Activated naive CD4-positive, alpha-beta T cell treated with anti-CD3 and anti-CD28 coated beads for 36 hours (primary cell): ENCODE results near the gene MPHOSPH6. TPM values are rescaled to one million over a fixed set of nuclear protein-coding genes. Genes with fewer than 3 reads are reported as not detected.

Experiments used
- CTCF ChIA-PET: fragments of 350-600 bp; sonication (Branson Sonifier 250); formaldehyde crosslinking; loops from one replicate; lab custom pipeline; 2021; ENCODE audit warnings: antibody characterized with exemption; lab: Charles Lee
- DNase-seq: peaks from one replicate; pipeline ENCODE4 v3.0.0-alpha.2; 2020
- H3K27ac Mint-ChIP-seq: one replicate; pipeline ENCODE4 v1.8.0; 2021; ENCODE audit warnings: mild to moderate bottlenecking, mixed read lengths
- H3K27me3 Mint-ChIP-seq: one replicate; pipeline ENCODE4 v1.8.0; 2021; ENCODE audit warnings: low read depth, mixed read lengths
- H3K36me3 Mint-ChIP-seq: one replicate; pipeline ENCODE4 v1.8.0; 2021; ENCODE audit warnings: low read depth, mixed read lengths
- H3K4me1 Mint-ChIP-seq: one replicate; pipeline ENCODE4 v1.8.0; 2021; ENCODE audit warnings: low read depth, mixed read lengths
- H3K4me3 Mint-ChIP-seq: one replicate; pipeline ENCODE4 v1.8.0; 2021; ENCODE audit warnings: mild to moderate bottlenecking, moderate library complexity, mixed read lengths
- H3K9me3 Mint-ChIP-seq: one replicate; pipeline ENCODE4 v1.8.0; 2021; ENCODE audit warnings: mixed read lengths
- intact Hi-C: fragments of 100-400 bp; cut with micrococcal nuclease; formaldehyde crosslinking; loops from one replicate; pipeline ENCODE4 v1.15.1; 2023
- total RNA-seq, 2 experiments: library from RNA; stranded (reverse); gene quantifications; one replicate each; pipeline ENCODE4 v1.2.3, GENCODE V29; 2021

MPHOSPH6 gene
- total RNA-seq, 2 experiments from 2014 or later: 34.8 to 36.9 TPM

- no peaks in the 10 kb centered on the region for H3K27me3 Mint-ChIP-seq
- no peak for DNase-seq
- peak overlapping the region; percentile 36 for H3K4me3 Mint-ChIP-seq
- H3K27ac Mint-ChIP-seq: no peak overlapping the region
- CTCF ChIA-PET: no interaction called here
- H3K9me3 Mint-ChIP-seq: no peaks in the 10 kb centered on the region
- intact Hi-C loops: no loop called here
- peaks cover 21% of the 10 kb centered on the region for H3K36me3 Mint-ChIP-seq
- peaks cover 13% of the 10 kb centered on the region for H3K4me1 Mint-ChIP-seq
These were observed 31.3 kb downstream of the MPHOSPH6 start for GRCh38 chr16:82138478-82139285.

GRCh38 chr16:82137822-82138167 lies 32.2 kb downstream of the MPHOSPH6 start:
- H3K9me3 Mint-ChIP-seq: no peaks in the 10 kb centered on the region
- H3K27ac Mint-ChIP-seq: no peak overlapping the region
- peaks cover 21% of the 10 kb centered on the region for H3K4me1 Mint-ChIP-seq
- intact Hi-C loops: no loop called here
- DNase-seq: no peak
- CTCF ChIA-PET: no interaction called here
- H3K27me3 Mint-ChIP-seq: no peaks in the 10 kb centered on the region
- no peak overlapping the region for H3K4me3 Mint-ChIP-seq
- H3K36me3 Mint-ChIP-seq: peaks cover 21% of the 10 kb centered on the region

- Mint-ChIP-seq H3K36me3 (peaks cover 21% of the 10 kb centered on the region), H3K27ac (no peak overlapping the region), H3K4me3 (no peak overlapping the region), H3K9me3 (no peaks in the 10 kb centered on the region), H3K4me1 (peaks cover 21% of the 10 kb centered on the region), H3K27me3 (no peaks in the 10 kb centered on the region)
- DNase-seq: no peak
- intact Hi-C loops: no loop called here
- CTCF ChIA-PET: no interaction called here
These were observed 32.8 kb downstream of the MPHOSPH6 start for GRCh38 chr16:82136956-82137821.

- intact Hi-C loops: no loop called here
- CTCF ChIA-PET: no interaction called here
- Mint-ChIP-seq H3K4me1 (peaks cover 21% of the 10 kb centered on the region), H3K36me3 (peaks cover 17% of the 10 kb centered on the region), H3K27me3 (no peaks in the 10 kb centered on the region), H3K27ac (no peak overlapping the region), H3K9me3 (no peaks in the 10 kb centered on the region), H3K4me3 (no peak overlapping the region)
- no peak for DNase-seq
These were observed 34.2 kb downstream of the MPHOSPH6 start for GRCh38 chr16:82135844-82136243.

- H3K27ac Mint-ChIP-seq: no peak overlapping the region
- no peaks in the 10 kb centered on the region for H3K9me3 Mint-ChIP-seq
- CTCF ChIA-PET: no interaction called here
- H3K4me1 Mint-ChIP-seq: peaks cover 21% of the 10 kb centered on the region
- DNase-seq: no peak
- H3K36me3 Mint-ChIP-seq: peaks cover 15% of the 10 kb centered on the region
- intact Hi-C loops: no loop called here
- no peaks in the 10 kb centered on the region for H3K27me3 Mint-ChIP-seq
- no peak overlapping the region for H3K4me3 Mint-ChIP-seq
These were observed 35.2 kb downstream of the MPHOSPH6 start for GRCh38 chr16:82134846-82135245.

GRCh38 chr16:82133798-82134197 lies 36.2 kb downstream of the MPHOSPH6 start:
- CTCF ChIA-PET: interaction anchor here (1.3 kb wide), 2 partner anchors 36 to 56 kb away, joined by 4 to 5 read pairs; partner anchors contain the start of gene MPHOSPH6
- intact Hi-C loops: no loop called here
- H3K27me3 Mint-ChIP-seq: no peaks in the 10 kb centered on the region
- H3K27ac Mint-ChIP-seq: no peak overlapping the region
- H3K4me1 Mint-ChIP-seq: peaks cover 21% of the 10 kb centered on the region
- H3K9me3 Mint-ChIP-seq: no peaks in the 10 kb centered on the region
- DNase-seq: peak; percentile 23
- no peak overlapping the region for H3K4me3 Mint-ChIP-seq
- H3K36me3 Mint-ChIP-seq: peaks cover 12% of the 10 kb centered on the region

GRCh38 chr16:82129881-82130280 lies 40.1 kb downstream of the MPHOSPH6 start:
- no peak for DNase-seq
- no peak overlapping the region for H3K4me3 Mint-ChIP-seq
- H3K27ac Mint-ChIP-seq: no peak overlapping the region
- intact Hi-C loops: no loop called here
- H3K9me3 Mint-ChIP-seq: no peaks in the 10 kb centered on the region
- CTCF ChIA-PET: no interaction called here
- peaks cover 1% of the 10 kb centered on the region for H3K36me3 Mint-ChIP-seq
- no peaks in the 10 kb centered on the region for H3K27me3 Mint-ChIP-seq
- H3K4me1 Mint-ChIP-seq: peaks cover 19% of the 10 kb centered on the region

- DNase-seq: no peak
- CTCF ChIA-PET: no interaction called here
- peaks cover 1% of the 10 kb centered on the region for H3K36me3 Mint-ChIP-seq
- H3K4me3 Mint-ChIP-seq: no peak overlapping the region
- no peaks in the 10 kb centered on the region for H3K9me3 Mint-ChIP-seq
- H3K27ac Mint-ChIP-seq: no peak overlapping the region
- H3K4me1 Mint-ChIP-seq: no peaks in the 10 kb centered on the region
- intact Hi-C loops: no loop called here
- peaks cover 4% of the 10 kb centered on the region for H3K27me3 Mint-ChIP-seq
These were observed 45.4 kb downstream of the MPHOSPH6 start for GRCh38 chr16:82124651-82125050.

- no peak overlapping the region for H3K27ac Mint-ChIP-seq
- no peaks in the 10 kb centered on the region for H3K4me1 Mint-ChIP-seq
- intact Hi-C loops: no loop called here
- no peaks in the 10 kb centered on the region for H3K9me3 Mint-ChIP-seq
- CTCF ChIA-PET: no interaction called here
- H3K27me3 Mint-ChIP-seq: peaks cover 4% of the 10 kb centered on the region
- no peaks in the 10 kb centered on the region for H3K36me3 Mint-ChIP-seq
- H3K4me3 Mint-ChIP-seq: no peak overlapping the region
- DNase-seq: no peak
These were observed 50.6 kb downstream of the MPHOSPH6 start for GRCh38 chr16:82119405-82119804.

- no peak overlapping the region for H3K27ac Mint-ChIP-seq
- peaks cover 1% of the 10 kb centered on the region for H3K27me3 Mint-ChIP-seq
- H3K36me3 Mint-ChIP-seq: no peaks in the 10 kb centered on the region
- CTCF ChIA-PET: interaction anchor here (0.6 kb wide), 1 partner anchor 13 kb away, joined by 6 read pairs; no protein-coding TSS in a partner anchor
- intact Hi-C loops: no loop called here
- DNase-seq: no peak
- H3K4me1 Mint-ChIP-seq: no peaks in the 10 kb centered on the region
- no peaks in the 10 kb centered on the region for H3K9me3 Mint-ChIP-seq
- no peak overlapping the region for H3K4me3 Mint-ChIP-seq
These were observed 51.3 kb downstream of the MPHOSPH6 start for GRCh38 chr16:82118749-82119148.

GRCh38 chr16:82116535-82116934 lies 53.5 kb downstream of the MPHOSPH6 start:
- Mint-ChIP-seq H3K27me3 (no peaks in the 10 kb centered on the region), H3K9me3 (no peaks in the 10 kb centered on the region), H3K27ac (no peak overlapping the region), H3K4me1 (no peaks in the 10 kb centered on the region), H3K4me3 (no peak overlapping the region), H3K36me3 (no peaks in the 10 kb centered on the region)
- no peak for DNase-seq
- CTCF ChIA-PET: no interaction called here
- intact Hi-C loops: no loop called here

GRCh38 chr16:82113741-82114140 lies 56.3 kb downstream of the MPHOSPH6 start:
- Mint-ChIP-seq H3K36me3 (no peaks in the 10 kb centered on the region), H3K27me3 (peaks cover 3% of the 10 kb centered on the region), H3K27ac (no peak overlapping the region), H3K4me3 (no peak overlapping the region), H3K9me3 (no peaks in the 10 kb centered on the region), H3K4me1 (peaks cover 4% of the 10 kb centered on the region)
- CTCF ChIA-PET: interaction anchor here (0.7 kb wide), 1 partner anchor 49 kb away, joined by 5 read pairs; no protein-coding TSS in a partner anchor
- intact Hi-C loops: no loop called here
- no peak for DNase-seq
